K562 (cell line): ENCODE results near the gene EPB41L1.

Source experiments
- CTCFL ChIP-seq: IDR thresholded peaks from 2 replicates; pipeline ENCODE4 v1.6.1; 2011; ENCODE audit warnings: borderline replicate concordance, low read depth, mild to moderate bottlenecking, moderate library complexity, low read length; ENCODE audit not compliant: insufficient read depth, poor library complexity, severe bottlenecking
- ELK1 ChIP-seq: sonication (generic); formaldehyde crosslinking; IDR thresholded peaks from 2 replicates; pipeline ENCODE4 v1.8.1; 2022; ENCODE audit warnings: missing genetic modification reagents
- HBP1 ChIP-seq: fragments of 450-650 bp; formaldehyde crosslinking; IDR thresholded peaks from 2 replicates; pipeline ENCODE4 v1.4.0; 2022; ENCODE audit warnings: missing genetic modification characterization
- JUND ChIP-seq, 2 experiments: IDR thresholded peaks; 2 replicates in 1 of 2; 3 replicates in 1 of 2; pipeline ENCODE4 v1.6.1; 2011; ENCODE audit warnings: borderline replicate concordance in 2 of 2, low read depth in 2 of 2, low read length in 2 of 2, improper control_type of control experiment in 1 of 2, missing biosample characterization in 1 of 2, missing genetic modification characterization in 1 of 2, missing genetic modification reagents in 1 of 2
- NRF1 ChIP-seq, 2 experiments: fragments of 450-650 bp; IDR thresholded peaks in 1 of 2; conservative IDR thresholded peaks in 1 of 2; 2 replicates each; pipeline ENCODE4 v1.6.1; 2014; ENCODE audit warnings: mild to moderate bottlenecking in 2 of 2
- POLR2AphosphoS5 ChIP-seq: IDR thresholded peaks from 2 replicates; pipeline ENCODE4 v1.6.1; 2011; ENCODE audit warnings: mild to moderate bottlenecking, low read depth, low read length, moderate library complexity; ENCODE audit not compliant: control insufficient read depth, insufficient read depth
- RNF2 ChIP-seq: sonication (generic); IDR thresholded peaks from 2 replicates; pipeline ENCODE4 v1.6.1; 2016
- TAF1 ChIP-seq: IDR thresholded peaks from 2 replicates; pipeline ENCODE4 v1.6.1; 2011; ENCODE audit warnings: mild to moderate bottlenecking, low read length, moderate library complexity; ENCODE audit not compliant: insufficient read depth, control insufficient read depth, severe bottlenecking; ENCODE audit errors: extremely low read depth
- TAL1 ChIP-seq: fragments of 450-650 bp; IDR thresholded peaks from 2 replicates; pipeline ENCODE4 v1.6.1; 2016; ENCODE audit warnings: mild to moderate bottlenecking
- ZNF175 ChIP-seq: fragments of 200-800 bp; sonication (Bioruptor generic); IDR thresholded peaks from 2 replicates; pipeline ENCODE4 v1.6.1; 2016; ENCODE audit warnings: low read depth, mild to moderate bottlenecking, missing genetic modification characterization, missing compliant biosample characterization
- TF ChIP-seq, protein P1 (sequence below), 3 experiments: IDR thresholded peaks in 2 of 3; conservative IDR thresholded peaks in 1 of 3; 2 replicates each; pipeline ENCODE4 v1.5.1; 2011 to 2012; ENCODE audit warnings: low read length in 3 of 3, mild to moderate bottlenecking in 3 of 3, control low read depth in 2 of 3, improper control_type of control experiment in 1 of 3, inconsistent platforms in 1 of 3, low read depth in 1 of 3, mixed read lengths in 1 of 3, moderate library complexity in 1 of 3; ENCODE audit not compliant: insufficient read depth in 2 of 3
- TF ChIP-seq, protein P2 (sequence below), 2 experiments: fragments of 200-800 bp in 1 of 2; sonication (Bioruptor generic) in 1 of 2; sonication (generic) in 1 of 2; formaldehyde crosslinking in 1 of 2; IDR thresholded peaks in 1 of 2; conservative IDR thresholded peaks in 1 of 2; 2 replicates each; pipeline versions ENCODE4 v1.5.0 to v1.6.1; 2016 to 2020; ENCODE audit warnings: missing compliant biosample characterization in 1 of 2, missing genetic modification characterization in 1 of 2, missing genetic modification reagents in 1 of 2

DNA sequence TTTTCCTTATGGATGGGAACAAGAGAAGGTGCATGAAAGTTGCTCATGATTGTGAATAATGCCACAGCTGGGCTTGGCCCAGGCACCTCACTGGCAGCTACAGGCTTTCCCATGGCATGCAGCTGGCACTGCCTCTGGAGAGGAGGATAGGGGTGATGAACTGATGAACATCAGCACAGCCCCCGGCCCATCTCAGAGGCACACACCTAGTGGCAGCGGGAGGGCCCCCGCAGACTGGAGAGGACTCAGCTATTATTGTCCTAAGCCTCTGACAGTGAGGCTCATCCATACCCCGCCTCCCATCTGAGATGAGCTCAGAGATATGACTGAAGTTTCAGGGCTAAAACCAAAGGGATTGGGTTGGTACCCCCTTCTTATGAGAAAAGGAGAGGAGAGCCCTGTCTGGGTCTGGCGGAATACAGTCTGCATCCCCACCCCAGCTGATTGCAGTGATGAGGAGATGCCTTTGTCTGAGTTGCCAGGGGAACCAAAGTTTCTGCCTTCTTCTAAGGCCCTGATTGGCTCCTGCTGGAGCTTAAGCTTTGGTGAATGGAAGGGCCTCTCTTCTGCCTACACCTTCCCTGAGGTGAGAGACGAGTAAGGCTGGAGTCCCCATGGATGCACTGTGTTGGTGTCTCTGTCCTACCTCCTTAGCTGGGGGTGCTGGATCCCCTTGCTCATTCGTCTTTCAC, 27.6 kb upstream of the EPB41L1 start:
- TF ChIP-seq CTCFL (no peak), ZNF175 (CRISPR knock-in tag) (no peak), RNF2 (no peak), JUND (IDR thresholded peaks at IDR 0.05; ENCODE audit: borderline replicate concordance, low read depth, low read length) (no peak), JUND (tag; IDR thresholded peaks at IDR 0.05; ENCODE audit: borderline replicate concordance, low read depth, low read length) (no peak), NRF1 (conservative IDR thresholded peaks at IDR 0.05 in 1 of 2, IDR thresholded peaks at IDR 0.05 in 1 of 2) (no peak), TAL1 (no peak), TAF1 (no peak), POLR2AphosphoS5 (no peak), HBP1 (CRISPR knock-in tag) (no peak), ELK1 (CRISPR knock-in tag) (no peak)
- TF ChIP-seq, protein P1, sequence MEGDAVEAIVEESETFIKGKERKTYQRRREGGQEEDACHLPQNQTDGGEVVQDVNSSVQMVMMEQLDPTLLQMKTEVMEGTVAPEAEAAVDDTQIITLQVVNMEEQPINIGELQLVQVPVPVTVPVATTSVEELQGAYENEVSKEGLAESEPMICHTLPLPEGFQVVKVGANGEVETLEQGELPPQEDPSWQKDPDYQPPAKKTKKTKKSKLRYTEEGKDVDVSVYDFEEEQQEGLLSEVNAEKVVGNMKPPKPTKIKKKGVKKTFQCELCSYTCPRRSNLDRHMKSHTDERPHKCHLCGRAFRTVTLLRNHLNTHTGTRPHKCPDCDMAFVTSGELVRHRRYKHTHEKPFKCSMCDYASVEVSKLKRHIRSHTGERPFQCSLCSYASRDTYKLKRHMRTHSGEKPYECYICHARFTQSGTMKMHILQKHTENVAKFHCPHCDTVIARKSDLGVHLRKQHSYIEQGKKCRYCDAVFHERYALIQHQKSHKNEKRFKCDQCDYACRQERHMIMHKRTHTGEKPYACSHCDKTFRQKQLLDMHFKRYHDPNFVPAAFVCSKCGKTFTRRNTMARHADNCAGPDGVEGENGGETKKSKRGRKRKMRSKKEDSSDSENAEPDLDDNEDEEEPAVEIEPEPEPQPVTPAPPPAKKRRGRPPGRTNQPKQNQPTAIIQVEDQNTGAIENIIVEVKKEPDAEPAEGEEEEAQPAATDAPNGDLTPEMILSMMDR (IDR thresholded peaks at IDR 0.05 in 2 of 3, conservative IDR thresholded peaks at IDR 0.05 in 1 of 3; ENCODE audit: insufficient read depth in 2 of 3, low read depth in 1 of 3, low read length in 3 of 3) = no peak
- TF ChIP-seq, protein P2, sequence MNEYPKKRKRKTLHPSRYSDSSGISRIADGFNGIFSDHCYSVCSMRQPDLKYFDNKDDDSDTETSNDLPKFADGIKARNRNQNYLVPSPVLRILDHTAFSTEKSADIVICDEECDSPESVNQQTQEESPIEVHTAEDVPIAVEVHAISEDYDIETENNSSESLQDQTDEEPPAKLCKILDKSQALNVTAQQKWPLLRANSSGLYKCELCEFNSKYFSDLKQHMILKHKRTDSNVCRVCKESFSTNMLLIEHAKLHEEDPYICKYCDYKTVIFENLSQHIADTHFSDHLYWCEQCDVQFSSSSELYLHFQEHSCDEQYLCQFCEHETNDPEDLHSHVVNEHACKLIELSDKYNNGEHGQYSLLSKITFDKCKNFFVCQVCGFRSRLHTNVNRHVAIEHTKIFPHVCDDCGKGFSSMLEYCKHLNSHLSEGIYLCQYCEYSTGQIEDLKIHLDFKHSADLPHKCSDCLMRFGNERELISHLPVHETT (CRISPR knock-in tag; conservative IDR thresholded peaks at IDR 0.05 in 1 of 2, IDR thresholded peaks at IDR 0.05 in 1 of 2) = no peak
